Measurements from ENCODE around the gene ALX3.

The ALX3 gene

GRCh38 chr1:110070671-110071242 is at the start of gene ALX3:
Gene ALX3 (minus strand): TSS chr1:110070672. CDS start chr1:110070612, 60 bp downstream.
- no peak for DNase-seq

- no peak for DNase-seq
Measured at GRCh38 chr1:110119843-110120242, 49.4 kb upstream of the ALX3 start.

- no peak for DNase-seq
Measured at GRCh38 chr1:110118636-110119396, 48.3 kb upstream of the ALX3 start.

GRCh38 chr1:110114784-110115183 is 44.3 kb upstream of the ALX3 start:
- no peak for DNase-seq

GRCh38 chr1:110114173-110114572 is 43.7 kb upstream of the ALX3 start:
- DNase-seq, result no peak

- DNase-seq, result no peak
Measured at GRCh38 chr1:110113551-110113950, 43.1 kb upstream of the ALX3 start.

GRCh38 chr1:110112656-110113055 is 42.2 kb upstream of the ALX3 start:
- no peak for DNase-seq

GRCh38 chr1:110112143-110112542 is 41.7 kb upstream of the ALX3 start, which contains the start of gene UBL4B:
Gene UBL4B (plus strand): TSS chr1:110112443. CDS start chr1:110112535, 92 bp downstream.
- DNase-seq, result no peak

- DNase-seq, result no peak
Measured at GRCh38 chr1:110111081-110111480, 40.6 kb upstream of the ALX3 start.

- DNase-seq, result no peak
Measured at GRCh38 chr1:110107867-110108469, 37.5 kb upstream of the ALX3 start.

- no peak for DNase-seq
Measured at GRCh38 chr1:110106013-110106941, 35.8 kb upstream of the ALX3 start.

GRCh38 chr1:110102081-110102480 is 31.6 kb upstream of the ALX3 start:
- no peak for DNase-seq

GRCh38 chr1:110100335-110100734 is 29.9 kb upstream of the ALX3 start:
- no peak for DNase-seq

- DNase-seq, result no peak
Measured at GRCh38 chr1:110098222-110099026, 28.0 kb upstream of the ALX3 start.

- DNase-seq, result no peak
Measured at GRCh38 chr1:110097507-110098221, 27.2 kb upstream of the ALX3 start.

GRCh38 chr1:110094931-110095654 is 24.6 kb upstream of the ALX3 start:
- no peak for DNase-seq

GRCh38 chr1:110092991-110093390 is 22.5 kb upstream of the ALX3 start:
- DNase-seq, result no peak

GRCh38 chr1:110091791-110092190 is 21.3 kb upstream of the ALX3 start:
- DNase-seq, result no peak

- no peak for DNase-seq
Measured at GRCh38 chr1:110091381-110091780, 20.9 kb upstream of the ALX3 start.

GRCh38 chr1:110089561-110090275 is 19.2 kb upstream of the ALX3 start:
- DNase-seq, result no peak
